Measurements from ENCODE around the gene GTSE1.

GTSE1 gene

DNA sequence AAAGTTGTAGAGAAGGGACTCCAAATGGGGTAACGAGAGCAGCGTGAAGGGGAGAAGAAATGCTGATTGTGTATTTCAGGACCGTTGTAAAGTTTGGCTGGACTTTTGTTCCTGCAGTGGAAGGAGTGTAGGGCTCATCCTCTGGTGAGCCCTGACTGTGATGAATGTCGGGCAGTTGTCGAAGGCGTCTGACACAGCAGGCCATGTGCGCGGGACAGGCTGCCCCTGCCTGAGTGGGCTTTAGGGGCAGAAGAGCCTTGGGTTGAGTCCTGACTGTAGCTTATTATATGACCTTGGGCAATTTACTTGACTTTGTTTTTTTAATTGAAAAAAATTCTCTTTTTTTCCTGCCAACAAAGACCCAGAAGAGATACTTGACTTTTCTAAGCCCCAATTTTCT is 42.0 kb downstream of the GTSE1 start:
- peaks cover 13% of the 10 kb centered on the region for H3K4me1 Mint-ChIP-seq
- H3K4me3 Mint-ChIP-seq, result no peak overlapping the region
- ATAC-seq (ENCODE audit: low read depth) (no peak), DNase-seq (ENCODE audit: low spot score in 2 of 2) (no peak)
- no peaks in the 10 kb centered on the region for H3K27me3 Mint-ChIP-seq
- peaks cover 21% of the 10 kb centered on the region for H3K36me3 Mint-ChIP-seq
- H3K9me3 Mint-ChIP-seq, result no peaks in the 10 kb centered on the region
- no peak overlapping the region for H3K27ac Mint-ChIP-seq

GRCh38 chr22:46339956-46340355 is 43.3 kb downstream of the GTSE1 start:
- ATAC-seq (ENCODE audit: low read depth) (no peak), DNase-seq (ENCODE audit: low spot score in 2 of 2) (no peak)
- Mint-ChIP-seq H3K9me3 (no peaks in the 10 kb centered on the region), H3K27me3 (no peaks in the 10 kb centered on the region), H3K4me3 (no peak overlapping the region), H3K36me3 (peaks cover 26% of the 10 kb centered on the region), H3K27ac (no peak overlapping the region), H3K4me1 (peaks cover 13% of the 10 kb centered on the region)

GRCh38 chr22:46340676-46341075 is 44.0 kb downstream of the GTSE1 start:
- no peaks in the 10 kb centered on the region for H3K9me3 Mint-ChIP-seq
- H3K27ac Mint-ChIP-seq, result no peak overlapping the region
- ATAC-seq (ENCODE audit: low read depth) (no peak), DNase-seq (ENCODE audit: low spot score in 2 of 2) (no peak)
- H3K36me3 Mint-ChIP-seq, result peaks cover 28% of the 10 kb centered on the region
- H3K4me3 Mint-ChIP-seq, result no peak overlapping the region
- no peaks in the 10 kb centered on the region for H3K27me3 Mint-ChIP-seq
- H3K4me1 Mint-ChIP-seq, result peaks cover 13% of the 10 kb centered on the region

DNA sequence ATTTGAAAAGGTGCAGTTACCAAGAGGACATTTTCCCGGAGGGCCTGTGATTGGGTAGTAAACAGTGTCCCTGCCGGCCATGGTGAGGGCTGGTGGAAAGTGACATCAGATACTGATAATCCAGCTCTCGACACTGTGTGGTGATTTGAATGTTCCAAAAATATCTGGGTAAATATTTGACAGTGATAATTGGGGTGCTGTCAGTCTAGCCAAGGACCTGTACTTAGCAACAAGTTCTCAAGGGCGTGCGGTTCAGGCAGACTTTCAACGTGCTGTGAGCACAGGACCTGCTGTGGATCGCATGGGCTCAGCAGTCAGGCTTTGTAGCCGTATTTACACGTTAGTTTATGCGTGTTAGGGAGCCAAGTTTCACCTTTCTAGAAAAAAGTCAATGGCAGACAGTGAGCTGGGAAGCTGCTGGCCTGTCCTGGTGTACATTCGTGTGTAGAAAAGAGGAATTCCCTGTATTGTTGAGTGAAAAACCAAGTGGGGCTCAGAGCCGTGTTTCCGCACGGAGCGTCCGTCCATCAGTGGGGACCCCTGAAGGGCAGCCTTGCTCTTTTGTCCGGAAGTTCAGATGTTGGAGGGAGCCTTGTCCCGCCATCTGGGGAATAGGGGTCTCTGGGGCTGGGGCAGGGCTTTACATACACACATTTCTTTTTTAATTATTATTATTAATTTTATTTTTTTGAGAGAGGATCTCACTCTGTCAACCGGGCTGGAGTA is 50.2 kb downstream of the GTSE1 start:
- H3K4me1 Mint-ChIP-seq, result peaks cover 7% of the 10 kb centered on the region
- peaks cover 31% of the 10 kb centered on the region for H3K36me3 Mint-ChIP-seq
- no peaks in the 10 kb centered on the region for H3K27me3 Mint-ChIP-seq
- no peak overlapping the region for H3K4me3 Mint-ChIP-seq
- DNase-seq (ENCODE audit: low spot score in 2 of 2) (no peak), ATAC-seq (ENCODE audit: low read depth) (no peak)
- no peak overlapping the region for H3K27ac Mint-ChIP-seq
- no peaks in the 10 kb centered on the region for H3K9me3 Mint-ChIP-seq

DNA sequence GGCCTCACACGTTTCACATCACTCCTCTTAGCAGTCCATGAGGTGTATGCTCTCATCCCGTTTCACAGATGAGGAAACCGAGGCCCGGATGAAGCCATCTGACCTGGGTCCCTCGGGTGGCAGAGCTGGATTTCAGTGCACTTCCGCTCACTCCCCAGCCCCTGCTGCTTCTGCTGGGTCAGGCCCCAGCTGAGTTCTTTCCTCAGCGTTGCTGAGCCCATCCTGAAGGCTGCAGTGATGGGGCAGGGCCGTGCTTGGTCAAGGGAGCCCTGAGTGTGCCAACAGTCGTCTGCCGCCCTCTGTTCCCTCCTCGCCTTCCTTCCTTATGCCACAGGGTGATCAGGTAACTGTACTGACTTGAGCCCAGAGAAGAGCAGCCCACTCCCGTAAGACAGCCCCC is 51.0 kb downstream of the GTSE1 start:
- Mint-ChIP-seq H3K27ac (no peak overlapping the region), H3K27me3 (no peaks in the 10 kb centered on the region), H3K4me1 (peaks cover 8% of the 10 kb centered on the region), H3K4me3 (no peak overlapping the region), H3K36me3 (peaks cover 30% of the 10 kb centered on the region), H3K9me3 (no peaks in the 10 kb centered on the region)
- ATAC-seq (ENCODE audit: low read depth), result no peak
- no peak for DNase-seq (ENCODE audit: low spot score in 2 of 2)

DNA sequence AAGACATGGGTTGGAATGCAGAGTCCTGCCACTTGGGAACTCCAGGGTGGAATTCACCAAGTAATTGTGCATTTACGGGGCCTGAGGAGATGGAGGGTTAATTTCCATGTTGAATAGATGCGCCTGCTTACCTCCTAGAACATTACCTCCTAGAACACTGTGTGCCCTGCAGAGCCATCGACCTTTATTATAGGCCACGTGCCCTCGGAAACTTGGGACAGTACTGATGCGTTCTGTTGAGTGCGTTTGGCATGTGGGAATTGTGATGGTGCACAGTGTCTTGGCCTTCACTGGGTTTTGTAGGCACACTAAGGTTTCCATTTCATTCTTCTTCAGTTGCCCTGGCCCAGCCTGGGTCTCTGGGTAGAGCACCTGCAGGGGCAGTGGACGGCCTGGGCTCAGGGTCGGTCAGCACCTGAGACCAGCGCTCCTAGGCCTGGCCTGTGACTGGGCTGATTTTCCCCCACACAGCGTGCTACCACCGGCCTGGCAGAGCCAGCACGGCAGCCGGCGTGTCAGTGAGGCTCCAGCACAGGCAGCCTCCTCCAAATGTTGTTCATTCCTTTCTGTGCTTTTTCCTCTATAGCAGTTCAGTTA is 51.5 kb downstream of the GTSE1 start:
- Mint-ChIP-seq H3K4me3 (no peak overlapping the region), H3K27me3 (no peaks in the 10 kb centered on the region), H3K27ac (no peak overlapping the region), H3K36me3 (peaks cover 32% of the 10 kb centered on the region), H3K4me1 (peaks cover 10% of the 10 kb centered on the region), H3K9me3 (no peaks in the 10 kb centered on the region)
- ATAC-seq (ENCODE audit: low read depth) (no peak), DNase-seq (ENCODE audit: low spot score in 2 of 2) (no peak)

DNA sequence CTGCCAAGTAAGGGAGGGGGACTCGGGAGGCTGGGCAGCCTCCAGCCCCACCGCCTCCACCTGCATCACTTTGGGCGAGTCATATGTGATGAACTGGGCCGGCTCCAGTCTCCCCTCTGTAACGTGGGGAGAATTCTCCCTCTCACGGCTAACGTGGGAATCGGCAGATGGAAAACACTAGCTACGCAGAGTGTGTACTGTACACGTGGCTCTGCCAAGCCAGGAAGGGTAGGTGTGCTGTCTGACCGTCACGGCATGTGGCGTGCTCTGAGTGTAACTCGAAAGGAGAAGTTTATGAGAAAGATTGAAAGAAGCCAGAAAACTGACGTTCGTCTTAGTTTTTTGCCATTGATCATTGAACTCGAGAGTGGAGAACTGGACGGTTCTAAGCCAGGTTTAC is 52.6 kb downstream of the GTSE1 start:
- no peak for DNase-seq (ENCODE audit: low spot score in 2 of 2)
- Mint-ChIP-seq H3K4me1 (peaks cover 10% of the 10 kb centered on the region), H3K27me3 (no peaks in the 10 kb centered on the region), H3K36me3 (peaks cover 30% of the 10 kb centered on the region), H3K9me3 (no peaks in the 10 kb centered on the region), H3K27ac (peak overlapping the region; percentile 35), H3K4me3 (no peak overlapping the region)
- ATAC-seq (ENCODE audit: low read depth), result peak; percentile 28

DNA sequence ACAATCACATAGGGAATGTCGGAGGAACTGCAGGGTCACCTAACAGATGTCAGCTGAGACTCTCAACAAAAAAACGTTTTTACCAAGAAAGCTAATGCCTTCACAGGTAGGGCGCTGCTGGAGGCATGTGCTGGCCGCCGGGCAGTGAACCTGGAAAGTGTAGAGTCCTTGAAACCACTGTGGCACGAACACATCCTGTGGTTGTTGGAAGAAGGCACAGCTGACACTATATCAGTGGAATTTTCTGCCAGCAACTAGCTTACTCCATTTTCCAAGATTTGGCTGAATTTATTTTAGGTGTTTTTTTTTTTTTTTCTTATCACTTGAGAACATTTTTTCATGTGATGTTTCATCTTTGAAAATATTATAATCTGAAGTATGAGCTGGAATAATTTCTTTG is 53.0 kb downstream of the GTSE1 start:
- Mint-ChIP-seq H3K27me3 (no peaks in the 10 kb centered on the region), H3K36me3 (peaks cover 28% of the 10 kb centered on the region), H3K4me3 (no peak overlapping the region), H3K9me3 (no peaks in the 10 kb centered on the region), H3K27ac (no peak overlapping the region), H3K4me1 (peaks cover 12% of the 10 kb centered on the region)
- DNase-seq (ENCODE audit: low spot score in 2 of 2), result no peak
- ATAC-seq (ENCODE audit: low read depth), result no peak

- Mint-ChIP-seq H3K4me3 (no peak overlapping the region), H3K9me3 (no peaks in the 10 kb centered on the region), H3K27ac (no peak overlapping the region), H3K36me3 (peaks cover 28% of the 10 kb centered on the region), H3K27me3 (no peaks in the 10 kb centered on the region), H3K4me1 (peaks cover 12% of the 10 kb centered on the region)
- no peak for DNase-seq (ENCODE audit: low spot score in 2 of 2)
- no peak for ATAC-seq (ENCODE audit: low read depth)
Observed at GRCh38 chr22:46350121-46350520, 53.5 kb downstream of the GTSE1 start.

GRCh38 chr22:46350646-46351045 is 54.0 kb downstream of the GTSE1 start:
- Mint-ChIP-seq H3K27ac (no peak overlapping the region), H3K27me3 (no peaks in the 10 kb centered on the region), H3K36me3 (peaks cover 29% of the 10 kb centered on the region), H3K4me1 (peaks cover 16% of the 10 kb centered on the region), H3K4me3 (no peak overlapping the region), H3K9me3 (no peaks in the 10 kb centered on the region)
- ATAC-seq (ENCODE audit: low read depth), result no peak
- DNase-seq (ENCODE audit: low spot score in 2 of 2), result no peak

DNA sequence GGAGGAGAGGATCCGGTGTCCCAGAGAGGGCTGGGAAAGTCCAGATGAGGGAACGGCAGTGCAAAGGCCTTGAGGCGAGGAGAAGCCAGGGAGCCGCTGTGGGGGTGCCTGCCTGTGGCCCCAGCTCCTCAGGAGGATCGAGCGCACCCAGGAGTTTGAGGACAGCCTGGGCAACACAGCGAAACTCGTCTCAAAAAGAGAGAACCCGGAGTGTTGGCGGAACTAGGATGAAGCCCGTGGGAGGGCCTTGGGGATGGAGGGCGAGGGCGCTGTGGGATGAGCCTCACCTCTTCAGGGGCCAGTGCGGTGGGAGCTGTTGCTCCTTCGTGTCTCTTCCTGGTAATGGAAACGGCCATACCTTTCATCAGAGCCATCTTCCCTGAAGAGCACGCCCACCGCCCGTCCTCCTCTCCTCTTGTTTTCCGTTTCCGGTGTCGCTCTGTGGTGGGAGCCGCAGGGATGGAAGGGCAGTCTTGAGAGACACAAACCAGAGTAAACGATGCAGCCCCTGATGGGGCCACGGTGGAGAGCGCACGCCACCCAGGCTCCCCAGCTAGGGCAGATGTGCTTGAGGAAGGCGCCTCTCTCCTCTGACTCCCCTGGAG is 54.6 kb downstream of the GTSE1 start:
- Mint-ChIP-seq H3K4me1 (peaks cover 16% of the 10 kb centered on the region), H3K9me3 (no peaks in the 10 kb centered on the region), H3K27me3 (no peaks in the 10 kb centered on the region), H3K36me3 (peaks cover 25% of the 10 kb centered on the region), H3K27ac (no peak overlapping the region), H3K4me3 (no peak overlapping the region)
- ATAC-seq (ENCODE audit: low read depth), result no peak
- DNase-seq (ENCODE audit: low spot score in 2 of 2), result no peak

DNA sequence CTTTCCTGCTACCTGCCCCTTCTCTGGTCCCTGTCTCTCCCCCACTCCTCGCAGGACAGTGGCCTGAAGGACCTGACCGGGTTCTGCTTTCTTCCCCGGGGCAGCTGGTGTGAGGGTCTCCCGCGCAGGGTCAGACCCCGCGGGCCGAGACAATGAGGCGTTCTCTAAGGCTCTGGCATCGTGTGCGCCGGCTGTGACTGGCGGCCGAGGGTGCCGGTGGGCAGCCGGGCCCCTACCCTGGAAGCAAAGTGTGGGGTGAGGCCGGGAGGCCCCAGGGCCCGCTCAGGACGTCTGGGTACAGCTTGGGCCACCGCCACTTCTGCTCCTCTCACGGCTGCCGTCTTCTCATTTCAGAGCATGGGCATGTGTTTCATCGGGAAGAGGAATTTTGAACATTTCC is 55.1 kb downstream of the GTSE1 start:
- DNase-seq (ENCODE audit: low spot score in 2 of 2) (no peak), ATAC-seq (ENCODE audit: low read depth) (no peak)
- H3K27me3 Mint-ChIP-seq, result no peaks in the 10 kb centered on the region
- H3K9me3 Mint-ChIP-seq, result no peaks in the 10 kb centered on the region
- no peak overlapping the region for H3K4me3 Mint-ChIP-seq
- H3K4me1 Mint-ChIP-seq, result peaks cover 16% of the 10 kb centered on the region
- H3K27ac Mint-ChIP-seq, result no peak overlapping the region
- peaks cover 23% of the 10 kb centered on the region for H3K36me3 Mint-ChIP-seq

DNA sequence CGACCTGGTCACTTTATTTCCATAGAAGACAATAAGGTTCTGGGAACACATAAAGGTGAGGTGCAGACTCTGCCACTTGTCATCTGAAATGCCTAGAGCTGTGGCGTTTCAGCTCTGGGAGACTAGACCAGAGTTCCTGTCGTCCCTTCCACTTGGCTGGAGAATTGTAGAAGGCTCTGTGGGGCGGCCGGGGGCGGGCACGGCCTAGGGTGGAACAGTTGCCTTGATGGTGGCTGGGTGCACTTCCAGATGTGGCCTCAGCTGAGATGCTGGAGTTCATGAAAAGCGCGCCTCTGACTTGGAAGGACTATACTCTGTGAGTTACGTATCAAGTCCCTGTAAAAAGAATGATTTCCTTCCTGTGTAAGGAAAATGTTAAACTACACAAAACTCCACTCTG is 55.6 kb downstream of the GTSE1 start:
- Mint-ChIP-seq H3K27ac (no peak overlapping the region), H3K4me3 (no peak overlapping the region), H3K9me3 (no peaks in the 10 kb centered on the region), H3K4me1 (peaks cover 16% of the 10 kb centered on the region), H3K36me3 (peaks cover 23% of the 10 kb centered on the region), H3K27me3 (no peaks in the 10 kb centered on the region)
- ATAC-seq (ENCODE audit: low read depth), result no peak
- DNase-seq (ENCODE audit: low spot score in 2 of 2), result no peak

DNA sequence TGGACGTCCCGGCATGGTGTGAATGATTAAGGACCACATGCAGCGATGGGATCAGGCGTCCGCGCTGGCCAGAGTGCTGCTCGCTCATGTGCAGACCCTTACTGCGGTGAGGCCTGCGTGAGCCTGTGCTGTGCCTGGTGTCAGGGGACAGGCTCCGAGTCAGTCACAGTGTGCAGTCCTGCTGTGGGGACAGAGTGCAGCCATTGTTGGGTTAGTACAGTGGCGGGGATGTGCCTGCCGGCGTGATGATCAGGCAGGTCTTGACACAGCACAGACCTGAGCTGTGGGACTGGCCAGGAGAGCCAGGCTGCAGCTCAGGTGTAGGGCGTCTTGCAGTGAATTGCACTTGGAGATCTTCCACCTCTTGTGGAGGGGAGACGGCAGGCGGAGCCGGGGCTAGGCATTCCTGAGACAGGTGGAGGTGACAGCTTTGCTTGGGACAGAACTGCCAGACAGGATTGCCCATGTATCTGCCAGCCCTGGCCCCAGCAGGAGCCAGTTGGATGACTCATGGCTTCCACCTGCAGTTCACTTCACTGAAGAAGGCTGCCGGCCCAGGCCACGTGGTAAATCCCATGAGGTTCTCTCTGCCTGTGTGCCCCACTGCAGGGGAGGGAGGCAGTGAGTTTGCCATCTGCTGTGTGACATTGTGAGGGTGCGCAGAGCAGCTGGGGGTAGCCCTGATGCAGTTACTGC is 56.2 kb downstream of the GTSE1 start:
- Mint-ChIP-seq H3K27me3 (no peaks in the 10 kb centered on the region), H3K27ac (no peak overlapping the region), H3K9me3 (no peaks in the 10 kb centered on the region), H3K4me1 (peaks cover 16% of the 10 kb centered on the region), H3K4me3 (no peak overlapping the region), H3K36me3 (peaks cover 27% of the 10 kb centered on the region)
- ATAC-seq (ENCODE audit: low read depth) (peak; percentile 69), DNase-seq (ENCODE audit: low spot score in 2 of 2) (peak in 1 of 2 donors; percentile 16)

All from memory B cell (primary cell).